HFF-Myc (cell line): ENCODE results near the gene COMMD1.

ENCODE experiments used
- DNase-seq: peaks from one replicate; pipeline ENCODE4 v3.0.0-alpha.2; 2011; ENCODE audit warnings: low read depth; ENCODE audit errors: extremely low read depth
- H3K4me3 ChIP-seq: replicated peaks from 2 replicates; pipeline ENCODE4 v1.5.1; 2011; ENCODE audit warnings: low read depth, mild to moderate bottlenecking, control low read depth, low read length
- TF ChIP-seq, protein P1 (sequence below): IDR thresholded peaks from 2 replicates; pipeline ENCODE4 v1.5.1; 2012; ENCODE audit warnings: mild to moderate bottlenecking, low read depth, low read length, control low read depth; ENCODE audit errors: missing control alignments

The COMMD1 gene

GRCh38 chr2:61924895-61925663, 19.6 kb downstream of the COMMD1 start:
- TF ChIP-seq, protein P1, sequence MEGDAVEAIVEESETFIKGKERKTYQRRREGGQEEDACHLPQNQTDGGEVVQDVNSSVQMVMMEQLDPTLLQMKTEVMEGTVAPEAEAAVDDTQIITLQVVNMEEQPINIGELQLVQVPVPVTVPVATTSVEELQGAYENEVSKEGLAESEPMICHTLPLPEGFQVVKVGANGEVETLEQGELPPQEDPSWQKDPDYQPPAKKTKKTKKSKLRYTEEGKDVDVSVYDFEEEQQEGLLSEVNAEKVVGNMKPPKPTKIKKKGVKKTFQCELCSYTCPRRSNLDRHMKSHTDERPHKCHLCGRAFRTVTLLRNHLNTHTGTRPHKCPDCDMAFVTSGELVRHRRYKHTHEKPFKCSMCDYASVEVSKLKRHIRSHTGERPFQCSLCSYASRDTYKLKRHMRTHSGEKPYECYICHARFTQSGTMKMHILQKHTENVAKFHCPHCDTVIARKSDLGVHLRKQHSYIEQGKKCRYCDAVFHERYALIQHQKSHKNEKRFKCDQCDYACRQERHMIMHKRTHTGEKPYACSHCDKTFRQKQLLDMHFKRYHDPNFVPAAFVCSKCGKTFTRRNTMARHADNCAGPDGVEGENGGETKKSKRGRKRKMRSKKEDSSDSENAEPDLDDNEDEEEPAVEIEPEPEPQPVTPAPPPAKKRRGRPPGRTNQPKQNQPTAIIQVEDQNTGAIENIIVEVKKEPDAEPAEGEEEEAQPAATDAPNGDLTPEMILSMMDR, result no peak
- no peak for DNase-seq
- H3K4me3 ChIP-seq, result no peak overlapping the region

DNA sequence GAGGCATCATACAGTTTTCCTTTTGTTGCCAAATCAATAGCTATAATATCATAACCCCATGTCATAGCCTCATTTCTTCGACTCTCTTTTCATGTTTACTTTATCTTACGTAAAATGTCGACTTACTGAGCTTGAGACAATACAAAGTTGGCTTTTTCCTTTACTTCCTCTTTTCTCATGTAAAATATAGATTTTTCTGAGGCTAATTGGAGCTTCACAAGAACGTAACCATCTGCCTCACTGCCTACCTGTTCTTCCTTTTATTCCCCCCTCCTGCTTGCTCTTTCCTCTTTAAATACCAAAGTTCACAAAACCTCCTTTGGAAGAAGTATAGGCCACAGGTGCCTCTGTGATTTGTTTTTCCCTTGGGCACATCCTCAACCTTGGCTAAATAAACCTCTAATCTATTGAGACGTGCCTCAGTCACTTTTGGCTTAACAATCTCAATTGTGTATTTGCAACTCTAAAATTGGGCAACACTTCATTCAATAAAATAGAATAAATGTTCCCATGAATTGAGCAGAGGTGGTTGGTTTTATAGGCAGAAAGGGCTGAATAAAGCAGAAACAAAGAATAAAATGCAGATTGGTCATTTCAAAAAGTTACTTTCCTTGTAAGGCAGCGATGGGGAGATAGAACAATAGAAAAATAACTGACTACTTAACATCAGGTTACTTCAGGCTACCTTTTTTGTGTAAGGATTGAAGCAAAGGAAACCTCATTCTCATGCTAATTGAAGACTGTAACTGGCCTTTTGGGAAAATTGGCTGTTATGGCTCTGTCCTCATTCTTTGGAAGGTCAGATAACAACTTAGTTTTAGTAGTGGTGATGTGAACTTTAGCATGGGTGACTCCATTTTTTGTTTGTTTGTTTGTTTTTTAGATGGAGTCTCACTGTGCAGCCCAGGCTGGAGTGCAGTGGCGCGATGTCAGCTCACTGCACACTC, 21.3 kb downstream of the COMMD1 start:
- H3K4me3 ChIP-seq, result no peak overlapping the region
- no peak for DNase-seq
- TF ChIP-seq, protein P1, result no peak

DNA sequence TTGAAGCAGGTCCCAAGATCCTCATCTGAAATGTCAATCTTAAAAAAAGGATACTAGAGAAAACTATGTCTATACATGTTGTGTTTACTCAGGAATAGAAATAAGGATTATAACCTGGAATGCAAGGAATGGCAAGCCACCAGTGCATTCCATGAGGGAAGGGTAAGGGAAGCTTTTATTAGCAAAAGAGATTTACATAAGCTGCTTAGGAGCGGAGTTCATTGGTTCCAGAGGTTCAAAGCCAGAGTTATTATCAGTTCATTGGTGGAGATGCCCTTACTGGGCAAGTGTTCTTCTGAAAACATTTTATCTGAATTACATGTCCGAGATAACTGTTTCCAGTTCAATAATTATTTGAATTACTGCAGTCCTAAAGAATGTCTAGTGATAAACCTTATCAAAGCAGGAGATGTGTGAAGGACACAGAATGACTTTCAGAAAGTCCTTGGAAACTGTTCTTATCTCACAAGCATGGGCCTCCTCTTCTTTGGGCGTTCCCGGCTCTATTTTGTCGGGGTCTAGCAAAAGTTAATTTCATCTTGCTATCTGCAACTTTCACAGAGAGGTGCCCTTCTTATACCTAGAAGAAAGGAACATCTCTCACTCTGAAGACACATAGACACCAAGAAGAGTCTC, 23.5 kb downstream of the COMMD1 start:
- peak; percentile 20 for DNase-seq
- TF ChIP-seq, protein P1, result no peak
- no peak overlapping the region for H3K4me3 ChIP-seq

DNA sequence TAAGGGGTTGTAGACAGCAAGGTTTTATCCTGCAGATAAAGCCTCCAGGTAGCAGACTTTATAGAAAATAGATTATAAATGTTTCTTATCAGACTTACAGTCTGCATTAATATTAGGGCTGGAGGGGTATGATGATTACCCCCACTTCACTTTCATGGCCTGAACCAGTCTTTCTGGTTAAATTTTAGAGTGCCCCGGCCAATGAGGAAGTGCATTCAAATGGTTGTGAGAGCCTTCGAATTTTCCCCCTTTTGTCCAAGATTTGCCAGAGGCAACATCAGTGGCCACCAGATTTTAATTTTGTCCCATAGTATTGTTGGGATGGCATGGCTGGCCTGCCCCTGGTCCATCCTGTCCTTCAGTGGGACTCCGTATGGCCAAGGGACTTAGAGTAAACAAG, 31.6 kb downstream of the COMMD1 start:
- TF ChIP-seq, protein P1, result no peak
- DNase-seq, result no peak
- no peak overlapping the region for H3K4me3 ChIP-seq

- no peak for DNase-seq
- TF ChIP-seq, protein P1, result no peak
- H3K4me3 ChIP-seq, result no peak overlapping the region
Observed at GRCh38 chr2:61937886-61938285, 32.4 kb downstream of the COMMD1 start.

- TF ChIP-seq, protein P1, result no peak
- no peak overlapping the region for H3K4me3 ChIP-seq
- DNase-seq, result no peak
Observed at GRCh38 chr2:61938511-61938910, 33.0 kb downstream of the COMMD1 start.
